KOPT-K1 (cell line): ENCODE results near the gene SSR2.
A peak's percentile ranks its signal among the peaks of the same experiment; 100 is the strongest.

Experiments
- H3K27ac ChIP-seq: fragments of 200-600 bp; sonication (generic); 2 replicates; pipeline ENCODE4 v1.5.1; 2016; ENCODE audit warnings: antibody characterized with exemption, mild to moderate bottlenecking, low read depth, low read length; ENCODE audit not compliant: poor library complexity, severe bottlenecking
- H3K36me3 ChIP-seq: fragments of 200-600 bp; sonication (generic); 2 replicates; pipeline ENCODE4 v1.5.1; 2017; ENCODE audit warnings: antibody characterized with exemption, mild to moderate bottlenecking, low read length, moderate library complexity; ENCODE audit not compliant: insufficient read depth
- H3K9me3 ChIP-seq: fragments of 200-600 bp; sonication (generic); 2 replicates; pipeline ENCODE4 v1.5.1; 2017; ENCODE audit warnings: antibody characterized with exemption, low read length, mild to moderate bottlenecking; ENCODE audit not compliant: insufficient read depth, poor library complexity, severe bottlenecking

Gene SSR2

GRCh38 chr1:155976062-155976912 lies 44.5 kb downstream of the SSR2 start:
- Histone ChIP-seq H3K36me3 (peaks cover 29% of the 10 kb centered on the region; the same call in 1 of the 2 replicates), H3K9me3 (no peaks in the 10 kb centered on the region), H3K27ac (peak overlapping the region; percentile 98)

GRCh38 chr1:155975375-155976061 lies 45.2 kb downstream of the SSR2 start:
- peaks cover 33% of the 10 kb centered on the region for H3K36me3 ChIP-seq
- H3K27ac ChIP-seq: peak overlapping the region; percentile 98
- H3K9me3 ChIP-seq: no peaks in the 10 kb centered on the region

- Histone ChIP-seq H3K27ac (peak overlapping the region; percentile 98), H3K36me3 (peaks cover 44% of the 10 kb centered on the region), H3K9me3 (no peaks in the 10 kb centered on the region)
Measured at GRCh38 chr1:155974208-155975115, 46.3 kb downstream of the SSR2 start.

- Histone ChIP-seq H3K9me3 (no peaks in the 10 kb centered on the region), H3K36me3 (peaks cover 51% of the 10 kb centered on the region), H3K27ac (no peak overlapping the region)
Measured at GRCh38 chr1:155973723-155974122, 47.0 kb downstream of the SSR2 start.

GRCh38 chr1:155971910-155972809 lies 48.6 kb downstream of the SSR2 start:
- no peak overlapping the region for H3K27ac ChIP-seq
- H3K9me3 ChIP-seq: no peaks in the 10 kb centered on the region
- peaks cover 67% of the 10 kb centered on the region for H3K36me3 ChIP-seq

GRCh38 chr1:155970531-155971167 lies 50.1 kb downstream of the SSR2 start:
- Histone ChIP-seq H3K9me3 (no peaks in the 10 kb centered on the region), H3K36me3 (peaks cover 82% of the 10 kb centered on the region), H3K27ac (no peak overlapping the region)

GRCh38 chr1:155969377-155969791 lies 51.4 kb downstream of the SSR2 start:
- Histone ChIP-seq H3K9me3 (no peaks in the 10 kb centered on the region), H3K27ac (no peak overlapping the region), H3K36me3 (peaks cover 87% of the 10 kb centered on the region)

GRCh38 chr1:155968670-155969069 lies 52.1 kb downstream of the SSR2 start:
- Histone ChIP-seq H3K36me3 (peaks cover 88% of the 10 kb centered on the region), H3K27ac (no peak overlapping the region), H3K9me3 (no peaks in the 10 kb centered on the region)

GRCh38 chr1:155968051-155968400 lies 52.7 kb downstream of the SSR2 start:
- Histone ChIP-seq H3K27ac (no peak overlapping the region), H3K36me3 (peaks cover 89% of the 10 kb centered on the region), H3K9me3 (no peaks in the 10 kb centered on the region)

GRCh38 chr1:155967341-155968050 lies 53.3 kb downstream of the SSR2 start:
- Histone ChIP-seq H3K27ac (peak overlapping the region; percentile 19), H3K36me3 (peaks cover 89% of the 10 kb centered on the region), H3K9me3 (no peaks in the 10 kb centered on the region)

GRCh38 chr1:155966750-155967149 lies 54.0 kb downstream of the SSR2 start:
- no peak overlapping the region for H3K27ac ChIP-seq
- H3K9me3 ChIP-seq: no peaks in the 10 kb centered on the region
- peaks cover 91% of the 10 kb centered on the region for H3K36me3 ChIP-seq

- no peak overlapping the region for H3K27ac ChIP-seq
- no peaks in the 10 kb centered on the region for H3K9me3 ChIP-seq
- H3K36me3 ChIP-seq: peaks cover 97% of the 10 kb centered on the region
Measured at GRCh38 chr1:155966135-155966534, 54.6 kb downstream of the SSR2 start.

GRCh38 chr1:155964193-155964592 lies 56.6 kb downstream of the SSR2 start:
- Histone ChIP-seq H3K36me3 (peaks cover 99% of the 10 kb centered on the region), H3K9me3 (no peaks in the 10 kb centered on the region), H3K27ac (no peak overlapping the region)
